ENCODE results near the gene TGFBI. TPM values are rescaled to one million over a fixed set of nuclear protein-coding genes. Genes with fewer than 3 reads are reported as not detected.

Gene TGFBI
- total and polyA plus RNA-seq, 12 donors: 26.8 to 200 (median 104) TPM

DNA sequence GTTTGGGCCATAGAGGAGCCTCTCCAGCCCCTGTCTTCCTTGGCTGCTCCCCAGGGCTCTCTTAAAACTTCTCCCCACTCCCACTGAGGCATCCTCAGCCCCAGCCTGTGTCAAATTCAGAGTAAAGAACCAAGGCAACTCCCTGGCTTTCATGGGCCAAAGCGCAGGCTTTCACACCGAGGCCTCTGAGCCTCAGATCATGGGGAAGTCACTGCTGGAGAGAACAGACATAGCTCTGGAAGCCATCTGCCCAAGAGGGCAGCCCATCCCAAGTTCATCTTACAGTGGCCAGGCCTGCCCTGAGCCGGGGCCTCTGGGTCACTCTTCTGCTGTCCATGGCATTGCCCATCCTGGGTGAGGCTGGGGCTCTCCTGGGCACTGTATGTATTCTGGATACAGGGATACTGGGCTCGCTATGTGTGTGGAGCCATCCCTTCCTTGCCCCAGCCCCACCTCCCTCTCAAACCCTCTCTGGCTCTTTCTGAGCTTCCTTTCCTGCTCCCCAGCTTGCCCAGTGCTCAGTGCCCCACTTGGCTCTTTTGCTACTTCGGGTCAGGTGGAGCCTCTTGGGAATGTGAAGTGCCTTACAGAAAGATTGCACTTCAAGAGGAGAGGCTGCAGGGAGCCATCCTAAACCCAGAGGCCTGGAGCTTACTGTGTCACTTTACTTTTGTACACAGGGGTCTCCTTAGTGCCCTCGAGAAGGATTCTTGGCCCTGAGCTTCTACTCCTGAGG lies 33.0 kb downstream of the TGFBI start:
- no peaks in the 10 kb centered on the region for H3K9me3 ChIP-seq (replicated peaks in 1 of 3)
- H3K27ac ChIP-seq: no peak overlapping the region
- H3K4me1 ChIP-seq (replicated peaks in 1 of 2): no peaks in the 10 kb centered on the region
- intact Hi-C loops (cut with DNase I): loop anchor here in 1 of 2 donors (10.0 kb wide), 1 partner anchor 177 kb away; no protein-coding TSS in a partner anchor
- WGBS, 4 donors: 86 to 95% (median 92%) methylated on average over 5 to 6 of the region's 6 CpGs
- DNase-seq: peak in 1 of 7 donors; percentile 13
- no peak overlapping the region for H3K4me3 ChIP-seq
- peaks cover 0 to 28% of the 10 kb centered on the region in 2 donors for H3K36me3 ChIP-seq (replicated peaks in 1 of 2)
- H3K27me3 ChIP-seq: no peaks in the 10 kb centered on the region
- no peak for TF ChIP-seq POLR2A (IDR thresholded peaks at IDR 0.05)
- TF ChIP-seq, protein P1, sequence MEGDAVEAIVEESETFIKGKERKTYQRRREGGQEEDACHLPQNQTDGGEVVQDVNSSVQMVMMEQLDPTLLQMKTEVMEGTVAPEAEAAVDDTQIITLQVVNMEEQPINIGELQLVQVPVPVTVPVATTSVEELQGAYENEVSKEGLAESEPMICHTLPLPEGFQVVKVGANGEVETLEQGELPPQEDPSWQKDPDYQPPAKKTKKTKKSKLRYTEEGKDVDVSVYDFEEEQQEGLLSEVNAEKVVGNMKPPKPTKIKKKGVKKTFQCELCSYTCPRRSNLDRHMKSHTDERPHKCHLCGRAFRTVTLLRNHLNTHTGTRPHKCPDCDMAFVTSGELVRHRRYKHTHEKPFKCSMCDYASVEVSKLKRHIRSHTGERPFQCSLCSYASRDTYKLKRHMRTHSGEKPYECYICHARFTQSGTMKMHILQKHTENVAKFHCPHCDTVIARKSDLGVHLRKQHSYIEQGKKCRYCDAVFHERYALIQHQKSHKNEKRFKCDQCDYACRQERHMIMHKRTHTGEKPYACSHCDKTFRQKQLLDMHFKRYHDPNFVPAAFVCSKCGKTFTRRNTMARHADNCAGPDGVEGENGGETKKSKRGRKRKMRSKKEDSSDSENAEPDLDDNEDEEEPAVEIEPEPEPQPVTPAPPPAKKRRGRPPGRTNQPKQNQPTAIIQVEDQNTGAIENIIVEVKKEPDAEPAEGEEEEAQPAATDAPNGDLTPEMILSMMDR (IDR thresholded peaks at IDR 0.05): no peak

DNA sequence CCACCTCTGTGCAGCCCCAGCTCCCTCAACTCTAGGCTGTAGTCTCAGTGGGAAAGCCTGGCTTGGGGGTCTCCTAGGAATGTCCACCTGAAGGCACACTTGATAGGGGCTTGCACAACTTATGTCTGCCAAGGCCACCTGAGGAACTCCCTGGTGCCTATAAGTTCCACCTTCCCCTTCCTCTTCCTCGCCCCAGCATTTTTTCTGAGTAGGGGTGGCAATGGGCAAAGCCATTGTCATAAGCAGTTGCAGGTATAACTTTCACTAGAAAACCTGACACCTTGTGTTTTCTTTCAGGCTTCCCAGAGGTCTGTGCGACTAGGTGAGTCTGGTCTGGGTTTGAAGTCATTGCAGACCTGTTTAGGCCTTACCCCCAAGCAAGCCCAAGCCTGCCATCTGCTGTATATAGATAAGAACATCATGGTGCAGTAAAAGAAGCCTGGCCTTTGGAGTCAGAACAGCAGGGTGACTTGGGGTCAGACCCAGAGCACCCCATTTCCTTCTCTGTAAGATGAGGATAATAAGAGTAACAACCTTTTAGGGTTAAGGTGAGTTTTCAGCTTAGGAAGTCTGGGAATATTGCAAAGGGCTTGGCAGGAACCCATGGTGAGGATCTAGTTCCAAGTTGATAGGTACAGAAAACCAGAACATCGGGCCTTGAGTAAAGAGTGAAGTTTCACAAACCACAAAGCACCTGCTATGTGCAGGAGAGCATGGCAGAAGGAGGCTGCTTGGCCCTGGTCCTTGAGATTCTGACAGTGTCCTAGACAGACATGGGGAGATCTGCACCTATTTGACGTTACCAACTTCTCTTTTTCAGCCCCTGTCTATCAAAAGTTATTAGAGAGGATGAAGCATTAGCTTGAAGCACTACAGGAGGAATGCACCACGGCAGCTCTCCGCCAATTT lies 33.8 kb downstream of the TGFBI start:
- no peaks in the 10 kb centered on the region for H3K27me3 ChIP-seq
- TF ChIP-seq POLR2A (IDR thresholded peaks at IDR 0.05): no peak
- TF ChIP-seq, protein P1 (IDR thresholded peaks at IDR 0.05): peak in 5 of 6 experiments; percentile 22 to 37 (median 26)
- no peaks in the 10 kb centered on the region for H3K4me1 ChIP-seq (replicated peaks in 1 of 2)
- H3K27ac ChIP-seq: no peak overlapping the region
- DNase-seq: peak in 1 of 7 donors; percentile 49
- peaks cover 0 to 28% of the 10 kb centered on the region in 2 donors for H3K36me3 ChIP-seq (replicated peaks in 1 of 2)
- no peaks in the 10 kb centered on the region for H3K9me3 ChIP-seq (replicated peaks in 1 of 3)
- intact Hi-C loops (cut with DNase I): loop anchor here in 1 of 2 donors (10.0 kb wide), 1 partner anchor 178 kb away; no protein-coding TSS in a partner anchor
- H3K4me3 ChIP-seq: no peak overlapping the region
- WGBS, 4 donors: 84 to 90% (median 88%) methylated on average over 6 of the region's 6 CpGs

DNA sequence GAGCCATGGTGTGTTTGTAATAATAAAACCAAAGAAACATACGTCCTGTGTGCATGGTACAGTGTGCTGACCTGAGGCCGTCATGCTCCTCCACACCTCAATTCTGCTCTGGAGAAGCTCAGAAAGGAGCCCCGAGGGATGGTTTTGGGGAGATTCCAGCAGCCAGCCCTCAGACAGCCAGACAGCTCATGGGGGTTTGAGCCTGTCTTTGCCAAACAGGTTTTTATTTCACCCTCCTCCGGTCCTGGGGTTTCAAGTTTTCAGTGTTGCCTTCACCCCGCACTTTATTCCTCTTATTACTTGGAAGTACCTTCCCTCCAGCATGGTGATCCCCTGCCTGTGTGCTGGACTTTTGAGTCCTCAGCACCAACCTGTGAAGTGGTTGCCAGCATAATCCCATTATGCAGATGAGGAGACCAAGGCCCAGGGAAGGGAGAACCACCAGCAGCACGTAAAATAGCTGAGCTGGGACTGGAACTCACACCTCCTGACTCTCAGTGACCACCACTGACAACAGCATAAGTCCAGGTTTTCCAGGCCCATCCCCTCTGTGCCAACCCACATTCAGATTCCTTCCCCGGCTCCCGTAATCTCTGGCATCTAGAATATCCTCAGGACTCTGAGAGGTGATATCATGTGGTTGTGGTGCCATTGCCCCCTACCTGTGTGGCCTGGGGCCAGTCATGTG lies 35.1 kb downstream of the TGFBI start:
- Histone ChIP-seq H3K4me1 (replicated peaks in 1 of 2) (no peaks in the 10 kb centered on the region), H3K9me3 (replicated peaks in 1 of 3) (no peaks in the 10 kb centered on the region), H3K27ac (no peak overlapping the region), H3K4me3 (no peak overlapping the region), H3K27me3 (no peaks in the 10 kb centered on the region), H3K36me3 (replicated peaks in 1 of 2) (peaks cover 0 to 28% of the 10 kb centered on the region in 2 donors)
- DNase-seq: peak in 1 of 7 donors; percentile 11
- intact Hi-C loops (cut with DNase I): loop anchor here in 1 of 2 donors (10.0 kb wide), 1 partner anchor 179 kb away; no protein-coding TSS in a partner anchor
- 87 to 93% (median 91%) methylated on average over 8 of the region's 8 CpGs for WGBS, 4 donors
- TF ChIP-seq, protein P1 (IDR thresholded peaks at IDR 0.05): no peak
- no peak for TF ChIP-seq POLR2A (IDR thresholded peaks at IDR 0.05)

Data from adrenal gland (tissue), 12 donors.